ENCODE data around the gene MCF2L2.

MCF2L2 gene

DNA sequence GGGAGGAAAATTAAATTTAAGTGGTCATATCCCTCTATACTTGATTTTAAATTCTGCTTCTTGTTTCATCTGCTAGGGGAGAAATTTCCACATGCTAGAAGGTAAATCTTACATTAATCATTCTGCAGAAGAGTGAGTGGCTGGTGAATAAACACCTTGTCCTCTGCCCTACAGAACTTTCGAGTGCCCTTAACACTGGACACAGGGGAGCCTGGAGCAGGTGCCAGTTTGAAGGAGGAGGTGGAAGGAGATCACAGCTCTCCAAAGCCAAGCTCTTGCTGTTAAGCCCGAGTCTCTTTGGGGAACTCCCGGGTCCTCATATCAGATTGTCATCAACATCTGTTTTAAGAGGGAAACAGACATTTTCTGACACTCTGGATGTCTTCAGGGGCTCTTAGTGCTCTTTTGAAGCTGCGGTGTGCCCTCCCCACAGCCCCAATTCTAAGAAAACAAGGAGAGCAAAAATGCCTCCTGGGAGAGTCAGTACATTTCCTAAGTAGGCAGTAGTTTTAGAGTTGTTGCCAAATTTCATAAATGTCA lies 297.2 kb downstream of the MCF2L2 start:
- no peak overlapping the region for H3K27ac ChIP-seq
- CTCF ChIA-PET = no interaction called here
- no peak for DNase-seq (ENCODE audit: low spot score)
- TF ChIP-seq CTCF (conservative IDR thresholded peaks at IDR 0.05; ENCODE audit: low read depth) = no peak
- POLR2A ChIA-PET (ENCODE audit: low non-redundant PET) = no interaction called here

- no peak for DNase-seq (ENCODE audit: low spot score)
- H3K27ac ChIP-seq = no peak overlapping the region
- ChIA-PET CTCF (no interaction called here), POLR2A (ENCODE audit: low non-redundant PET) (no interaction called here)
- TF ChIP-seq CTCF (conservative IDR thresholded peaks at IDR 0.05; ENCODE audit: low read depth) = no peak
Measured at GRCh38 chr3:183129243-183129642, 299.2 kb downstream of the MCF2L2 start.

DNA sequence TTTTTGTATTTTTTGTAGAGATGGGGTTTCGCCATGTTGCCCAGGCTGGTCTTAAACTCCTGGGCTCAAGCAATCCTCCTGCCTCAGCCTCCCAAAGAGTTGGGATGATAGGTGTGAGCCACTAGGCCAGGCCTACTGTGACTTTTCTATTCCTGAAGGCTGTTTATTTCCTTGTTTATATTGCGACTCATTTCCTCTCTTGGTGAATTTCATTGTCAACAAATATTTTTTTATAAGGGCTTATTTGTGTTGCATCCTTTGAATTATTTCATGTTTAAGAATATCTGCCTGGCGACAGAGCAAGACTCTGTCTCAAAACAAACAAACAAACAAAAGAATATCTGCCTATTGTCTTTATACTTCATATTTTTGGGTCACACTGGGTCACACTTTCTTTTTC lies 299.7 kb downstream of the MCF2L2 start:
- no peak for DNase-seq (ENCODE audit: low spot score)
- ChIA-PET POLR2A (ENCODE audit: low non-redundant PET) (no interaction called here), CTCF (interaction anchor here (0.6 kb wide), 1 partner anchor 567 kb away, joined by 5 read pairs; no protein-coding TSS in a partner anchor)
- TF ChIP-seq CTCF (conservative IDR thresholded peaks at IDR 0.05; ENCODE audit: low read depth) = no peak
- H3K27ac ChIP-seq = no peak overlapping the region

Measured in RWPE1 (cell line).